Lung (tissue), 12 donors: ENCODE results near the gene INPP1. TPM values are rescaled to one million over a fixed set of nuclear protein-coding genes. Genes with fewer than 3 reads are reported as not detected.
A peak's percentile ranks its signal among the peaks of the same experiment; 100 is the strongest.

Experiments used
- ATAC-seq: fragments of 200-7000 bp; cut with Tn5 transposase; one replicate; pipeline ENCODE4 v1.9.1; 2020; ENCODE audit warnings: moderate number of reproducible peaks; ENCODE audit not compliant: insufficient read depth, low FRiP score
- DNase-seq, 3 donors: peaks; one replicate each; pipeline ENCODE4 v3.0.0-alpha.2; 2013 to 2017
- H3K27ac ChIP-seq, 2 donors: one replicate each; pipeline ENCODE4 v1.5.1; 2013; ENCODE audit warnings: mild to moderate bottlenecking in 2 of 2, moderate library complexity in 2 of 2, control low read depth in 1 of 2, inconsistent platforms in 1 of 2, low read depth in 1 of 2, low read length in 1 of 2
- H3K27me3 ChIP-seq, 3 donors: one replicate each; pipeline ENCODE4 v1.5.1; 2013; ENCODE audit warnings: low read length in 2 of 3; ENCODE audit not compliant: control insufficient read depth in 3 of 3, insufficient read depth in 3 of 3
- H3K36me3 ChIP-seq, 4 donors: one replicate each; pipeline ENCODE4 v1.5.1; 2013; ENCODE audit warnings: low read length in 4 of 4, mild to moderate bottlenecking in 1 of 4, moderate library complexity in 1 of 4; ENCODE audit not compliant: control insufficient read depth in 4 of 4, insufficient read depth in 4 of 4
- H3K4me1 ChIP-seq, 5 donors: one replicate each; pipeline ENCODE4 v1.5.1; 2013; ENCODE audit warnings: low read length in 5 of 5, mild to moderate bottlenecking in 2 of 5, moderate library complexity in 1 of 5; ENCODE audit not compliant: control insufficient read depth in 5 of 5, insufficient read depth in 5 of 5
- H3K4me3 ChIP-seq: one replicate; pipeline ENCODE4 v1.5.1; 2013; ENCODE audit warnings: mild to moderate bottlenecking, control low read depth, moderate library complexity
- H3K9ac ChIP-seq, 2 donors: one replicate each; pipeline ENCODE4 v1.5.1; 2013; ENCODE audit warnings: low read length in 2 of 2, control low read depth in 1 of 2; ENCODE audit not compliant: insufficient read depth in 1 of 2
- H3K9me3 ChIP-seq, 4 donors: one replicate each; pipeline ENCODE4 v1.5.1; 2013; ENCODE audit warnings: low read length in 3 of 4, mild to moderate bottlenecking in 1 of 4, moderate library complexity in 1 of 4; ENCODE audit not compliant: control insufficient read depth in 4 of 4, insufficient read depth in 3 of 4
- WGBS, 2 donors: extraction: QIAGEN DNeasy Blood & Tissue Kit; methylation state at CpG; one replicate each; pipeline ENCODE4 v1.1.7; 2013; 5-methylcytosine and 5-hydroxymethylcytosine counted together
- polyA plus RNA-seq, 2 donors: library from polyadenylated mRNA; stranded (reverse); fragments of 200-250 nt; gene quantifications; one replicate each; pipeline ENCODE4 v1.2.1, GENCODE V29; 2013
- total RNA-seq, 2 donors: library from RNA; depleted of rRNA in 1 of 2; stranded (reverse); fragments of >200 nt in 1 of 2; gene quantifications; one replicate each; pipeline ENCODE4 v1.2.1, GENCODE V29; 2014 to 2021
- TF ChIP-seq, protein P1 (sequence below): IDR thresholded peaks from 2 replicates; pipeline ENCODE4 v1.5.1; 2012; ENCODE audit warnings: mild to moderate bottlenecking; ENCODE audit errors: control extremely low read depth, extremely low read depth
- donor health status: control.
- donor health status: control.
- donor health status: Bipolar disorder and iron deficiency.
- donor health status: healthy.
- donor health status: DM: yes; HTN: yes; CAD: no.

Gene INPP1
- total and polyA plus RNA-seq, 4 donors, result 15.7 to 26.7 (median 18.5) TPM

DNA sequence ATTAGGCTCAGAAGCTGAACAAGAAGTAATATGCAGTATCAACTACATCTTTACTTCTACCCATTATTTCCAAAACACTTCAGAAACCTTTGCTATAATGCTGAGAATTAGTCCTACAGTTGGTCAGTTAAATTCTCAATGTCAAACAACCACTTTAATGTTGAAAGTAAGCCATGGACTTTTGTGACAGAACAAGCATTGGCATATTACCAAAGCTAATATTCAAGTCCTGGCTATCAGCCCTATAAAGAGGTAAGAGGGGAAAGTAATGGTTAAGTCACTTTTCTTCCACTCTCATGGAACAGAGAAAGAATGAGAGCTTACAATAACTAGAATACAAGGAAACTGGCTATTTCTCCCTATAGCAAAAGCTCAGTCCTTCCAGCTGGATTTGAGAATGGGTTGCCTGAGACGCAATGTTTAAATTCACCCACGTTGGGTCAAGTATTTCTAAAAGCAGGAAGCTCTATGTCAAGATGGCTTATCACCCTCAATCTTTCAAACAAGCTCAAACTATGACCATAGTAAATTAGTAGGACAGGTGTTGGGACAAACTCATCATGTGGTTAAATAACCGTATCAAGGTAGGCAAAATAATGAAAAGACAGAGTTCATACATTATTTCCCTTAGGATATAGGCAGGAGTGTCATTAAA lies 33.3 kb downstream of the INPP1 start:
- H3K9ac ChIP-seq, result no peak overlapping the region
- no peak overlapping the region for H3K4me3 ChIP-seq
- 57 to 67% methylated on average over 3 of the region's 3 CpGs for WGBS, 2 donors
- H3K36me3 ChIP-seq, result peaks cover 0 to 1% (median 0%) of the 10 kb centered on the region in 4 donors
- no peaks in the 10 kb centered on the region for H3K27me3 ChIP-seq
- ATAC-seq (no peak), DNase-seq (peak in 1 of 3 donors; percentile 40)
- no peak overlapping the region for H3K27ac ChIP-seq
- TF ChIP-seq, protein P1, sequence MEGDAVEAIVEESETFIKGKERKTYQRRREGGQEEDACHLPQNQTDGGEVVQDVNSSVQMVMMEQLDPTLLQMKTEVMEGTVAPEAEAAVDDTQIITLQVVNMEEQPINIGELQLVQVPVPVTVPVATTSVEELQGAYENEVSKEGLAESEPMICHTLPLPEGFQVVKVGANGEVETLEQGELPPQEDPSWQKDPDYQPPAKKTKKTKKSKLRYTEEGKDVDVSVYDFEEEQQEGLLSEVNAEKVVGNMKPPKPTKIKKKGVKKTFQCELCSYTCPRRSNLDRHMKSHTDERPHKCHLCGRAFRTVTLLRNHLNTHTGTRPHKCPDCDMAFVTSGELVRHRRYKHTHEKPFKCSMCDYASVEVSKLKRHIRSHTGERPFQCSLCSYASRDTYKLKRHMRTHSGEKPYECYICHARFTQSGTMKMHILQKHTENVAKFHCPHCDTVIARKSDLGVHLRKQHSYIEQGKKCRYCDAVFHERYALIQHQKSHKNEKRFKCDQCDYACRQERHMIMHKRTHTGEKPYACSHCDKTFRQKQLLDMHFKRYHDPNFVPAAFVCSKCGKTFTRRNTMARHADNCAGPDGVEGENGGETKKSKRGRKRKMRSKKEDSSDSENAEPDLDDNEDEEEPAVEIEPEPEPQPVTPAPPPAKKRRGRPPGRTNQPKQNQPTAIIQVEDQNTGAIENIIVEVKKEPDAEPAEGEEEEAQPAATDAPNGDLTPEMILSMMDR, result no peak
- H3K9me3 ChIP-seq, result no peaks in the 10 kb centered on the region
- peaks cover 0 to 18% (median 3%) of the 10 kb centered on the region in 5 donors for H3K4me1 ChIP-seq

DNA sequence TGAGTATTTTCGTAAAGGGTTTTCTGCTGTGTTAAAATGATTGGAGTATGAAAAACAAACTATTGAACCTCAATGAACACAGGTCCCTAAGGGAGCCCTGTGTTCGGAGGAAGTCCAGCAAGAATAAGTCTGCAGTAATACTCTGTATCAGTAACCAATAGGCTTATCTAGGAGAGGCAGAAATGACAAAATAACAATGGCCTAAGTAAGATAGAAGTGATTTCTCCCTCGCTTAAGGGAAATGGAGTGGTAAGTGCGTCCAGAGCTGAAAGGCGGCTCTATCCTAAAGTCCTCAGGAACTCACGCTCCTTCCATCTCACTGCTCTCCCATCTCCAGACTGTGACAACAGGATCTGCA lies 35.5 kb downstream of the INPP1 start:
- DNase-seq, result no peak
- Histone ChIP-seq H3K27me3 (no peaks in the 10 kb centered on the region), H3K9me3 (no peaks in the 10 kb centered on the region), H3K9ac (no peak overlapping the region), H3K4me1 (peaks cover 0 to 14% (median 3%) of the 10 kb centered on the region in 5 donors), H3K4me3 (no peak overlapping the region), H3K36me3 (no peaks in the 10 kb centered on the region), H3K27ac (no peak overlapping the region)
- WGBS, 2 donors, result 86 to 93% methylated on average over 6 of the region's 6 CpGs
- TF ChIP-seq, protein P1, result no peak
- no peak for ATAC-seq

- Histone ChIP-seq H3K27ac (no peak overlapping the region), H3K36me3 (no peaks in the 10 kb centered on the region), H3K9me3 (no peaks in the 10 kb centered on the region), H3K9ac (no peak overlapping the region), H3K27me3 (no peaks in the 10 kb centered on the region), H3K4me1 (peaks cover 0 to 14% (median 3%) of the 10 kb centered on the region in 5 donors), H3K4me3 (no peak overlapping the region)
- ATAC-seq (peak; percentile 63), DNase-seq (peak in 1 of 3 donors; percentile 46)
- 67 to 85% methylated on average over 10 of the region's 10 CpGs for WGBS, 2 donors
- TF ChIP-seq, protein P1, result no peak
Measured at GRCh38 chr2:190379249-190379964, 36.0 kb downstream of the INPP1 start.
